OCI-M1 (cell line): ENCODE results near the gene PLEK.
"Not testable (repeated sequence)": the region's sequence is repeated elsewhere in the genome, so short reads cannot be mapped to it uniquely, and the experiment has no call there.

ENCODE experiments used
- DNase-seq: peaks from one replicate; lab custom pipeline; 2025; lab: John Stamatoyannopoulos, UW

Gene PLEK

DNA sequence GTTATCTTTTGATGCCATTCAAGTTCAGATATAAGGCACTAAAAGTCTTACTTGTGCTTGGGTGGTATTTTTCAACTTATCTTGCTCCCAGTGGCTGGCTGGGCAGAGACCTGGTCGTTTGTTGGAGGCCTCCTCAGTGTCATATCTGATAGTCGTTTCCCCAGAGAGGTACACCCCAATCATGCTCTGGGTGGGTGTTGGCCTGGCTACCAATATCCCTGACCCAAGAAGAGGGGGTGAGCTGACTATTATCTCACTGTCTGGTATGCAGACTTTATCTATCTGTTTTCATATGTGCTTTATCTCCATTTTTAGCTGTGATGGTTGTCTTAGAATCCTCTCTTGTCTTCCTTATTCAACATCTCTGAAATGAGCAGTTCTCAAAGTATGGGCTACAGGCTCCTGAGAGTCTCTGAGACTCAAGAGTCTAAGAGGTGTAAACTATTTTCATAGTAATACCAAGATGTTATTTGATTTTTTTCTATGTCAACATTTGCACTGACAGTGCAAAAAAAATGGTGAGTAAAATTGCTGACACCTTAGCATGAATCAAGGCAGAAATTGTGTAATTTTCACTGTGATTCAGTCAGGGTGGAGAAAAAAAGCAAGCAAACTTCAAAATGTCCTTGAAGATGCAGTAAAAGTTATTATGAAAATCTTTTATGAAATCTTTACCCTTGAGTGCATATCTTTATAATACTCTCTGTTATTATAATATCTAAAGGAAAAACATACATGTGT, 12.3 kb upstream of the PLEK start:
- DNase-seq = peak; percentile 79

DNA sequence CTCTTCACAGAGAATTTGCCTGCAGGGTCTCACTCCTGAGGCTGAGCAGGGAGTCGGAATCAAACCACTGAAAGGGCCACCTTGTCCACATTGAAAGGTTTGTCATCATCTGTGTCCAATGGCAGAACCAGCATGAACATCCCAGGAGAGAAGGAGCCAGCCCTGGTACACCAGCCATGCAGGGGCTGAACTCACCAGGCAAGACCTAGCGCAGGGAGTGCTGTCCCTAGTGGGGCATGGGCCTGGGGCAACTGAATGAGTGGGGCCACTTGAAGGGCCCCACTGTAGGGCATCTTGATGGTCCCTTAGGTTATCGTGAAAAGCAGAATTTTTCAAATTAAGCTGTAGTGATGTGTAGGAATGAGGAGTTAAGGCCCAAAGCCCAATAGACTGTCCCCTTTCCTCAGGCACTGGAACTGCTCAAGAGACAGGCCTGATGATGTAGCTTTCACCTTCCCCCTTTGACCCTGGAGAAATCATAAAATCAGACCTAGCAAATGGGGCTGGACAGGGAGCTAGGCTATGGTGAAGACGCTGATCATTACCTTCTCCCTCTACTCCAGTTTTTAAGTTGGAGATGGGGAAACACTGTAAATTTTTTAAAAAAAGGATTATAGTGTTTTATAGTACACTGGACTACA, 8.4 kb upstream of the PLEK start:
- no peak for DNase-seq

DNA sequence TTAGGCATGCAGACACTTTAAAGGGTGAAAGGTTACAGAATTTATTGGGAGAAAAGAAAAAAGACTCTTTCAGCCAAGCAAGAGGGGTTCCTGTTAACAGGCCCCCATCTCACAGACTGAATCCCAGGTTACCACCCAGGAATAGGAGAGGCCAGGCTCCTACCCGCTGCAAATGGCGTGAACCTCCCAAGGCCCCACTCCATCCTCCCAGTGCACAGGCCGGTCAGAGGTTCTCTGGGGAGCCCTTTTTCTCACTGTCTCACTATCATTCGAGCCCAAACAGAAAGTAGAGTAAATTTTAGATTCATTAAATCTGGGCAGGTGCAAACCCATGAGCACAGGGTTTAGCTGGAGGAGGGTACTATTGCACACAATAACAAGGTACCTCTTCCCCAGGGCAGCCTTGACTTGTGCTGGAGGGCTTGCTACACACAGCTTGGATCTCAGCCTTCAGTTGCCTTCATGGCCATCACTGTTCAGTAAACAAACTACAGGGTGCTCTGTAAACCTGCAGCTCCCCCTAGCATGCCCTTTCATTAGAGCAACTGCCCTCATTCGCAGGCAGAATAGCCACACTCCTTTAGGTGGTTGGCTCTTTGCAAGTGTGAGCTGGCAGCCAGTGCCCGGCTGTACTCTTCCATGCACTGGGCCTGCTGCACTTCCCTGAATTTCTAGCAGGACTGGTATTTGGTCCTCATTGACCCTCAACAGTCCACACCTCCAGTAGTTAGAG, 7.3 kb upstream of the PLEK start:
- DNase-seq = peak; percentile 85

DNA sequence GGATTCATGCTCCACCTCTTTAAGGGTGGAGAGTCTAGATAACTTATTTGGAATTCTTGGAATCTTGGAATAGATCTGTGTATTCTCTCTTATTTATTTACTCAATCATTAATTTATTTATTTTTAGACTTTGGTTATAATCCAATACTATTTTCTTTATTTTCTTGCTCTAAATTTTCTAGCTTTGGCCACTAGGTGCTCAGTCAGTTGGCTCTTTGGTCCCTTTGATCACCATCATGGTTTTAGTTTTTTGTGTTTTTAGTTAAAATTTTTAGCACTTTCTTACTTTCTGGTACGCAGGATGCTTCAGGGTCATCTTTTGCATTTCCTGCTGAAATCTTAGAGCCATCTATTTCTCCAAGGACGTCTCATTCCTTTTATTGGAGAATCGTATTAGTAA, 5.2 kb upstream of the PLEK start:
- no peak for DNase-seq

DNA sequence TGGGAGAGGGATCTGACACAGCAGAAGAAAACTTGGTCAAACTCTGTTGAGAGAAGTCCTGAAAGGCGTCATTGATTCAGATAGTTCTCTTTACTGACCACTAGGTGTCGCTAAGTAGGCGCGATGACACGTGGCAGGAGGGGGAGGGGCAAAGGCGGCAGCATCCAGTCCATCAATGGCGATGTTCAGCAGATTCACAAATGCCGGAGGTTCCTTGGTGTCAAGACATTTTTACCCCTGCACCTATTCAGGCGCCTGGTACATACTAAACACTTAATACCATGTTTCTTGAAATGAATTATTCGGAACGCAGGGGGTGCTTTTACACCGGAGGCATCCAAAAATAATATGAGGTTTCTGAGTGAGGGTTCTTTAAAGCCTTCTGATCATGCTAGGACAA, 3.0 kb upstream of the PLEK start:
- DNase-seq = peak; percentile 86

DNA sequence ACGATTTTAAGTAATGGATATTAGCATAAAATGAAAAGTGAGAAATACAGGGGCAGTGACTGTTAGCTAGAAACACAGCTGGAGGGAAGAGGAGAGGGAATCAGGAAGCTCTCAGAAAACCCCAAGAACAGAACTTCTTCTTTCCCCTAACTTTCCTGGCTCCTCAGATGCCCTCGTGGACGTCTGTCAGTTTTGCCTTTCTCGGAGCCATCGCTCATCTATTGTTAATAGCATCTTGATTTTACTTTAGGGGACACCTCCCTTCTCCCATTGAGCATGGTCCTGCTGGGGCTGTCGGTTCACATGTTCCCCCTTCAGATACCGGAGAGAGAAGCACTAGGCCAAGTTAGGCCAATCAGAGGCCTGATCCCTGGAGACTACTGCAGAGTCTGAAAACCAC, 2.3 kb upstream of the PLEK start:
- no peak for DNase-seq

DNA sequence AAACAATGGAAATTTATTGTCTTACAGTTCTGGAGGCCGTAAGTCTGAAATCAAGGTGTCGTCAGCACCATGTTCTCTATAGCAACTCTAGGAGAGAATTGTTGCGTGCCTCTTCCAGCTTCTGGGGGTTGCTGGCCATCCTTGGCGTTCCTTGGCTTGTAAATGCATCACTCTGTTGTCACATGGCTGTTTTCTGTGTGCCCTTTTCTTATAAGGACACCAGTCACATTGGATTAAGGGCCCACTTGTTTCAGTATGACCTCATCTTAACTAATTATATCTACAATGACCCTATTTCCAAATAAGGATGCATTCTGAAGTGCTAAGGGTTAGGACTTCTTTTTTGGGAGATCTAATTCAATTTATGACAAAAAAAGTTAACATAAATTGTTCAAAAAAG, 1.4 kb upstream of the PLEK start:
- DNase-seq = no peak

DNA sequence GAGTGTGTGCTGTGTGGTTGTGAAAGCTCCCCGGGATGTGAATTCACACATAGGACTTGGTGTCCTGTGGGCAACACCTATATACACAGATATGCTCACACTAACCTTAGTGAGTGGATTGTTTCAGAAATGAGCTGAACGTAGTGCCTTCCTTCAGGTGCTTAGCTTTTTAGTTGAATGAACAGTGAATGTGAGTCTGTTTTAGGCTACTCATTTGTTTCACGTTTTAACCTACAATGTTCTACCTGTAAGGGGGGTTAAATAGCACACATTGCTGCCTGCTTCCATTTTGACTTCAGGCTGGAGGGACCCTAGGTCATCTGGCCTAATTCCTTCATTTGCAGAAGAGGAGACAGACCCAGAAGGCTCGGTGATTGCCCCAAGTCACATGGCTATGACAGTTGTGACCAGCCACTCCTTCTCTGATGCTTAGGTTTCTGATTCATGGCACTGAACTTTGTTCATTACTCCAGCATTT, 1.0 kb downstream of the PLEK start:
- DNase-seq = no peak

DNA sequence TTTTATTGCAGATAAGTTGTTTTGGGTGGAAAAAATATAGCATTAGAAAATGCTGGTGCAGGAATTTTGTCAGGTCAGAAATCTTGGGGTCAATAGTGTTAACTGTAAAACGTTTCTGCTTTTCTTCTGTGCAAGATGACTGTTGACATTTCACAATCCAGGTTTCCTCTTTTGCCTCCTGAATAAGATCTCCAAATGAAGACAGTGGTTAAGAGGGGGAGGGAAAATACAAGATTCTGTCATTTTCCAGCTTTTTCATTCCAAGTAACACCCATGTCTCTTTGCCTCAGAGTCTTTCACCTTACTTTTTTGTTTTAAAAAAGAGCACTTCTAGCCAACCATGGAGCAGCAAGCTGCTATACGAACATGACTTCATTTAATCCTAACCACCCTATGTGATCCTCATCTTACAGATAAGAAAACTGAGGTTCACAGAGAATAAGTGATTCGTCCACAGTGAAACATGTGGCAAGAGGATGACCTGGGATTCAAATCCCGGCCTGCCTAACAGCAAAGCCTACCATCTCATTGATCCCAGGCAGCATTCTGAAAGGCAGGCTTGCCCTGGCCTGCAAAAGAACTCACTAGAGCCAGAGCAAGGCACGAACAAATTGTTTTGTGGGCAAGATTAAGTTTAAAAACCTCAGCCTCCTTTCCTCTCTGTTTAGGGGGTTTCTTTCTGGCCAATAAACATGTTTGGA, 3.0 kb downstream of the PLEK start:
- peak; percentile 64 for DNase-seq

DNA sequence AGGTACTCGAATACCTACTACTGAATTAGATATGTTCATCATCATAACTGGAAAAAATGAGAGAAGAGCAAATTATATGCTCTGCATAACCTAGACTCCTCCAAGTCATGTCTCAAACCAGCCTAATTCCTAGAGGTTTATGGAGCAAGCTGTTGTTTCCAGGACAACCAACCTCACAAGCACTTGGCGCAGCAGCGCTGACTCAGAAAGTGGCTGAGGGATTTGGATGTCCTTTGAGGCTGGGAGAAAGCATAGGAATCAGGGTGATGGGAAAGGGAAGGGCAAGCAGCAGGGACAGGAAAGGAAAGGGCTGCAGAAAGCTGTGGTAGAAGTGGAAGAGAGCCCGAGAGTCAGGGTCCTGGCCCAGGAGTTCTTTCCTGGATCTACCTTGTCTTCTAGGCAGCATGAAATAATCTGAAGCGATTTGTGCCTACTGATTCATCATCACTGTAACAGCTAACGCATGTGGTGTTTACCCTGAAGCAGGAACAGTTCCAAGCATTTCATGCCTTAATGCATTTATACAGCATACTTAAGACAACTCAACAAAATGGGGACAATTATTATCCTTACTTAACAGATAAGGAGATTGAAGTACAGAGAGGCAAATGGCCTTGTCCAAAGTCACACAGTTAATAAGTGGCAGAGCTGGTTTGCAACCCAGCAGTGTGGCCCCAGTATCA, 3.7 kb downstream of the PLEK start:
- DNase-seq = no peak

DNA sequence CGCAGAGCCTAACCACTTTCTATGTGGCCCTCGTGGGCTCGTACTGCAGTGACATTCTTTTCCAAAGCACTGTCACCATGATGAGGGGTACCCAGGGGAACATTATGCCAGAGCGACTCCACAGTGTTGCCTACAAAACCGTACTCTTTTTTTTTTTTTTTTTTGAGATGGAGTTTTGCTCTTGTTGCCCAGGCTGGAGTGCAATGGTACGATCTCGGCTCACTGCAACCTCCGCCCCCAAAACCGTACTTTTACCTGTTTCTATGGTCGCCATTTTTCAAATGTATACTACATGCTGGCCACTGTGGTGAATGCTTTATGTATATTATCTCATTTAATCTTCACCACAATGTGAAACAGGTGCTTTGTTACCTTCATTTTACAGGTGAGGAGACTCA, 4.3 kb downstream of the PLEK start:
- DNase-seq = no peak

DNA sequence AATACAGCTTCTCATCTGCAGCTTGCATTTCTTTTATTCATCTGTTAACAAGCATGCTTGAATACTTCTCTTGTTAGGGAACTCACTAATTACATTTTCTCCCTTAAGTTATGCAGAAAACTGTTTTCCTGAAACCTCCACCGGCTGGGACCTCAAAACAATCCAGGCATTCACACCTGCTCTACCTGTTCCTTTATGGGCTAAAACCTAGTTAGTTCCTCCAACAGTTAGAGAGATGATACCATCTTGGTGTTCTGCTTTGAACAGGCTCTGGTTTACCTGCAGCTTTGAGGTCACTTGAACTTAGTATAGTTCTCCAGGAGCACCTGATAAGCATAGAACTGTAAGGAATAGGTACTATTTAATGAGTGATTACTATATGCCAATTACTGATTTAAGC, 6.1 kb downstream of the PLEK start:
- no peak for DNase-seq

DNA sequence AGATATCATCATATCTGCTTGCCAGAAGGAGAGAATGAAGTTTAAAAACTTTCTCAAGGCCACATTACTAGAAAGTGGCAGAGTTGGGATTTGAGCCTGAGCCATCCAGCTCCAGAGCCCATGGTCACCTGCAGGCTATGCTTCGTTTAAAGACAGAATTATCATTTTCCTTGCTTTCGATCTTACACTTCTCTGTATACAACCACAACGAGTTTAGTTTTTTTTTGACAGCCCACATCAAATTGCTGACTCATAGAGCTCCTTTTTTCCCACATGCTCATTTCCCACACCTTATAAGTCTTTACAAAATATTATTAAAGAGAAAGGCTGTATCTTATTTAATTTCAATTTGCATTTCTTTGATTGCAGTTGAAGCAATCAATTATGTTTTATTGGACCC, 6.5 kb downstream of the PLEK start:
- peak; percentile 58 for DNase-seq

DNA sequence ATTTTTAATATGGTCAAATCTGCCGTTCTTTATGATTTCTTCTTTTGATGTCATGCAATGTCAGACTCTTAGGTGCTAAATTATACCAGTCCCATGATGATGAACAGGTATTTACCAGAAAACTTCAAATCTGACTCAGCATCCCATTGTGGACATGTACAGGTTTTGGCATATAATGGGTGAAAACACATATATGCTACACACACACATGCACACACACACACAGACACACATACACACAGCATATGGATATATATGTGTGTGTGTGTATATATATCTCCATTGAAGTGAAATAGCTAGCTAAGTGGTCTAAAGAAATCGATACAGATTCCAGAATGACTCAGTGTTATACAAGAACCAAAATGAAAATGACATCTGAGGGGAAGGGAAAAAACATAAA, 7.4 kb downstream of the PLEK start:
- no peak for DNase-seq

DNA sequence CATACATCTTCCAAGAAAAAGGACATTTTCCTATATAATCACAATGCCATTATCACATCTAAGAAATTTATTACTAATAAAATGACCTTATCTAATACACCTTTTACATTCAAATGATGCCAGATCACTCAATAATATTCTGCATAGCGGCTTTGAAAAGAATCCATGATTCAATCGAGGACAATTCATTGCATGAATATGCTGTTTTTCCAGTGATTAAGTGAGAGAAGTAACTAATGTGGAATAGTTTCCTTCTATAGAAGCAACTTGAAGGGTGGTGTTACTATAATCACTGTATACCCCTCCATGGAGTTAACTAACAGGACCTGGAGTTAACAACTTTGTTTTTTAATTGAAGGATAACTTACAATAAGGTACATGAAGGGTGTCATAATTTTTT, 9.1 kb downstream of the PLEK start:
- no peak for DNase-seq

DNA sequence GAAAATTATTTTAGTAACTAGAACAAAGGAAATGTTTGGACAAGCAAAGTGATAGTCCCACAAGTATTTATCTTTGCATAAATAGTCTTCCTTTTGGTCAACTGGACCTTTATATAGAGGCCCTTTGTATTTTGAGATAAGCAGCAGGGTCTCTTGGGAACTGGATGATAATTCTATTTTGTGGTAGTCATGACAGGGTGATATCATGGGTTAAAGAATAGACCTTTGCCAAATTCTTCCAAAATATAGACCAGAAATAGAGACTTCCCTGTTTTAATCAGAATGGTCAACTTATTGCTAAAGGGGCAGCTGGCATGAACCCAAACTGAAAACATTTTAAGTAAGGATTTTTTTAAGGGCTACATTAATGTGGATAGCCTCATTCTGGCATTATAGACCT, 10.5 kb downstream of the PLEK start:
- peak; percentile 82 for DNase-seq

DNA sequence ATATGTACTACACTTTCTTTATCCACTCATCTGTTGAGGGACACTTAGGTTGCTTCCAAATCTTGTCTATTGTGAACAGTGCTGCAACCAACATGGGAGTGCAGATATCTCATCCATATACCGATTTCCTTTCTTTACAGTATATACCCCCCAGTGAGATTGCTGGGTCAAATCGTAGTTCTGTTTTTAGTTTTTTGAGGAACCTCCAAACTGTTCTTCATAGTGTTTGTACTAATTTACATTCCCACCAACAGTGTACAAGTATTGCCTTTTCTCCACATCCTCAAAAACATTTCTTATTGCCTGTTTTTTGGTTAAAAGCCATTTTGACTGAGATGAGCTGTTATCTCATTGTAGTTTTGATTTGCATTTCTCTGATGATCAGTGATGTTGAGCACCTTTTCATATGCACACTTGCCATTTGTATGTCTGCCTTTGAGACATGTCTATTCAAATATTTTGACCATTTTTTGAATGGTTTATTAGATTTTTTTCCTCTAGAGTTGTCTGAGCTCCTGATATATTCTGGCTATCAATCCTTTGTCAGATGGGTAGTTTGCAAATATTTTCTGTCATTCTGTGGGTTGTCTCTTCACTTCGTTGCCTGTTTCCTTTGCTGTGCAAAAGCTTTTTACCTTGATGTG, 12.2 kb downstream of the PLEK start:
- no peak for DNase-seq

DNA sequence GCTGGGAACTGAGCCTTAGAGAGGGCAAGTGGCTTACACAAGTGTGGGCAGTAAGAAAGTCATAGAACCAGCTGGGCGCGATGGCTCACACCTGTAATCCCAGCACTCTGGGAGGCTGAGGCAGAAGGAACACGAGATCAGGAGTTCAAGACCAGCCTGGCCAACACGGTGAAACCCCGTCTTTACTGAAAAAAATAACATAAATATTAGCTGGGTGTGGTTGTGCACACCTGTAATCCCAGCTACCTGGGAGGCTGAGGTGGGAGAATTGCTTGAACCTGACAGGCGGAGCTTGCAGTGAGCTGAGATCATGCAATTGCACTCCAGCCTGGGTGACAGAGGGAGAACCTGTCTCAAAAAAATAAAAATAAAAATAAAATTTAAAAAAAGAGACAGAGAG, 13.7 kb downstream of the PLEK start:
- not testable (repeated sequence) for DNase-seq

DNA sequence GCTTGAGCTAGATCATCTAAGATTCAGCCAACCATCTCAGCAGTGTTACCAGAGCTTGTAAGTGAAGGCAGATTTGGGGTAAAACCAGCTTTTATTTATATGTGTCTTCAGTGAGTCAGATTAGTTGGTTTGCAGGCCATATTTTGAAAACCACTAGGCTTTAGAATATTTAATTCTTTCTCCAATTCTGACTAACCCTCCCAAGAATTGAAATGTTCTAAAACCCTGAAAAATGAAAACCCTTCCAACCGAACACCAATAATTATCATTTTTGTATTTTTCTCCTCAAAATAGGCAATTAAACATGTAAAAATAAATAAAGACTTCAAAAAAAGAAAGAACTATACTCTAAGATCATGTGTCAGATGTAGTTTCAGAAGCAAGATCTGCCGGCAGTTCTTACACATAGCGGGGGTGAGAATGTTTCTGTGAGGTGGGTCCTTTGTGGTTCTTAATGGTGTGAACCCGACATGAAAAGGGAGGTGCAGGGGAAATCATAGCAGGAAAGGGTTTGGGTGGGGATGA, 14.2 kb downstream of the PLEK start:
- DNase-seq = no peak

DNA sequence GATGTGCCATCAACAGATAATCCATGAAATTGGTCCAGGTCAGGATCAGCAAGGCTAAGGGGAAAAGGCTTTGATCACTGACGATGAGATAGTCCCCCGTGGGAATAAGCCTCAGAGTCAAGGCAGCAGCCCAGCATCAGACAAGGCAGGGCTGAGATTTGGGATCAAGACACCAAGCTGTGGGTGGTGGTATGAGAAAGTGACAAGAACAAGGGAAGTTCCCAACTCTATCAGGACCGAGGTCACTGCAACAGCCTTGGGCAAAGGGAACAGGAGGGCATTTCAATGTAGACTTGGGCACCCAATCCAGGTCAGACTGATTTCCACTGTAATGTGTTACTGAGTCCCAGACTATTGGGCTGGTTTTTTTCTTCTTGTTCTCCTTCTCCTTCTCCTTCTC, 18.7 kb downstream of the PLEK start:
- no peak for DNase-seq

DNA sequence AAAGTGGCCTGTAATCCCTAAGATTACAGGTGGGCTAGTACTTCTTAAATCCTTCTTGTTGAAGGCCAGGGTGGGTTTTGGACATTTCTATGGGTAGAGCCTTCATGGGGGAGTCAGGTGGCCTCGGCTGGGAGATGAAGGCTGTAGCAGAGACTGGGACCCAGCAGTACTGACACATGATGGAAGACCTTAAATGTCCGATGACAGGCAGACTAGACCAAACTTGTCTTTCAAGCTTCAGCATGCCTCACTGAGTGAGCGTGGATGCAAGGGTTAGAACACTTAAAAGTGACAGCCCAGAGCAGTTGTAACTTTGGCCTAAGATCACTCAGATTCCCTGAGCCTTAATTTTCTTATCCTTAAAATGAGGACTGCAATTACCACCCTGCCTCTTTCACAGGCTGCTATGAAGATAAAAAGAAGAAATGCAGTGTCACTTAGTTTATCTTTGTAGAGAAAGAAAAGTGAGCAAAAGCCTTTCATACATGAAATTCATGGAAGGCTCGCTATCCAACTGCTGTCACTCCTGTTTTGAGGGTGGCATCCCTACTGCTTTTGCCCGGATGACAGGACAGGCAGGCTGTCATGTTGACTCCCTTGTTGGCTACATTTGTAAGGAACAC, 19.5 kb downstream of the PLEK start:
- DNase-seq = no peak
